ENCODE measurements around the gene KCNK13. TPM values are rescaled to one million over a fixed set of nuclear protein-coding genes. Genes with fewer than 3 reads are reported as not detected.

KCNK13 gene
- total RNA-seq, 2 donors from 2014 or later = 0.15 to 0.32 TPM

GRCh38 chr14:90114554-90114953 is 52.8 kb downstream of the KCNK13 start:
- H3K27ac ChIP-seq = no peak overlapping the region
- no peak for TF ChIP-seq CTCF (IDR thresholded peaks at IDR 0.05)
- no peaks in the 10 kb centered on the region for H3K36me3 ChIP-seq
- no peak overlapping the region for H3K4me3 ChIP-seq
- no peaks in the 10 kb centered on the region for H3K4me1 ChIP-seq
- H3K9me3 ChIP-seq = no peaks in the 10 kb centered on the region
- no peak overlapping the region for H3K9ac ChIP-seq (ENCODE audit: low read depth in 2 of 2, low read length in 2 of 2)
- peaks cover 5% of the 10 kb centered on the region for H3K27me3 ChIP-seq
- DNase-seq = no peak
- intact Hi-C loops (cut with DNase I) = no loop called here

- H3K4me1 ChIP-seq = no peaks in the 10 kb centered on the region
- H3K27me3 ChIP-seq = peaks cover 5% of the 10 kb centered on the region
- intact Hi-C loops (cut with DNase I) = no loop called here
These were observed 54.0 kb downstream of the KCNK13 start for GRCh38 chr14:90115780-90116179.

GRCh38 chr14:90116444-90116843 is 54.6 kb downstream of the KCNK13 start:
- Histone ChIP-seq H3K36me3 (no peaks in the 10 kb centered on the region), H3K4me1 (no peaks in the 10 kb centered on the region), H3K9me3 (no peaks in the 10 kb centered on the region), H3K9ac (ENCODE audit: low read depth in 2 of 2, low read length in 2 of 2) (no peak overlapping the region), H3K4me3 (no peak overlapping the region), H3K27ac (no peak overlapping the region), H3K27me3 (peaks cover 5% of the 10 kb centered on the region)
- no peak for DNase-seq
- TF ChIP-seq CTCF (IDR thresholded peaks at IDR 0.05) = no peak
- intact Hi-C loops (cut with DNase I) = no loop called here

More at GRCh38 chr14:90115780-90116179, 54.0 kb downstream of the KCNK13 start:
- TF ChIP-seq CTCF (IDR thresholded peaks at IDR 0.05) = no peak
- no peak for DNase-seq
- no peak overlapping the region for H3K4me3 ChIP-seq
- no peak overlapping the region for H3K27ac ChIP-seq
- no peak overlapping the region for H3K9ac ChIP-seq (ENCODE audit: low read depth in 2 of 2, low read length in 2 of 2)
- no peaks in the 10 kb centered on the region for H3K36me3 ChIP-seq
- H3K9me3 ChIP-seq = no peaks in the 10 kb centered on the region

- Histone ChIP-seq H3K9ac (ENCODE audit: low read depth in 2 of 2, low read length in 2 of 2) (no peak overlapping the region), H3K27me3 (no peaks in the 10 kb centered on the region), H3K4me1 (no peaks in the 10 kb centered on the region), H3K27ac (no peak overlapping the region), H3K36me3 (no peaks in the 10 kb centered on the region), H3K4me3 (no peak overlapping the region), H3K9me3 (no peaks in the 10 kb centered on the region)
- intact Hi-C loops (cut with DNase I) = no loop called here
- no peak for DNase-seq
- TF ChIP-seq CTCF (IDR thresholded peaks at IDR 0.05) = no peak
These were observed 56.2 kb downstream of the KCNK13 start for GRCh38 chr14:90118027-90118426.

- no peak overlapping the region for H3K4me3 ChIP-seq
- H3K27me3 ChIP-seq = no peaks in the 10 kb centered on the region
- H3K9me3 ChIP-seq = no peaks in the 10 kb centered on the region
- H3K36me3 ChIP-seq = no peaks in the 10 kb centered on the region
- H3K27ac ChIP-seq = no peak overlapping the region
- no peak overlapping the region for H3K9ac ChIP-seq (ENCODE audit: low read depth in 2 of 2, low read length in 2 of 2)
- no peak for DNase-seq
- no peaks in the 10 kb centered on the region for H3K4me1 ChIP-seq
- intact Hi-C loops (cut with DNase I) = no loop called here
- TF ChIP-seq CTCF (IDR thresholded peaks at IDR 0.05) = no peak
These were observed 64.5 kb downstream of the KCNK13 start for GRCh38 chr14:90126260-90126659.
